GM21423 (cell line): ENCODE results near the gene IL9.

Experiments
- ATAC-seq: cut with Tn5 transposase; IDR thresholded peaks from one replicate; pipeline ENCODE4 v1.9.1; 2021; ENCODE audit warnings: mild to moderate bottlenecking, moderate library complexity; ENCODE audit not compliant: unreplicated experiment

IL9 gene

GRCh38 chr5:135891791-135892190 lies 3.9 kb downstream of the IL9 start:
- no peak for ATAC-seq

GRCh38 chr5:135891268-135891667 lies 4.4 kb downstream of the IL9 start:
- no peak for ATAC-seq

GRCh38 chr5:135890867-135891266 lies 4.8 kb downstream of the IL9 start:
- ATAC-seq, result peak; percentile 63

- ATAC-seq, result no peak
These were observed 5.3 kb downstream of the IL9 start for GRCh38 chr5:135890296-135890695.

GRCh38 chr5:135887881-135888614 lies 7.6 kb downstream of the IL9 start:
- ATAC-seq, result no peak

GRCh38 chr5:135887447-135887864 lies 8.2 kb downstream of the IL9 start:
- ATAC-seq, result peak; percentile 88

GRCh38 chr5:135886136-135886535 lies 9.5 kb downstream of the IL9 start:
- ATAC-seq, result no peak

GRCh38 chr5:135885031-135885430 lies 10.6 kb downstream of the IL9 start:
- ATAC-seq, result no peak

GRCh38 chr5:135883441-135883840 lies 12.2 kb downstream of the IL9 start:
- ATAC-seq, result no peak

- ATAC-seq, result no peak
These were observed 12.6 kb downstream of the IL9 start for GRCh38 chr5:135883026-135883425.

GRCh38 chr5:135881819-135882218 lies 13.8 kb downstream of the IL9 start:
- no peak for ATAC-seq

- ATAC-seq, result no peak
These were observed 14.4 kb downstream of the IL9 start for GRCh38 chr5:135881244-135881643.

- no peak for ATAC-seq
These were observed 14.8 kb downstream of the IL9 start for GRCh38 chr5:135880801-135881200.

GRCh38 chr5:135880278-135880677 lies 15.4 kb downstream of the IL9 start:
- ATAC-seq, result peak; percentile 43

GRCh38 chr5:135879591-135879990 lies 16.1 kb downstream of the IL9 start:
- ATAC-seq, result no peak

- ATAC-seq, result no peak
These were observed 17.5 kb downstream of the IL9 start for GRCh38 chr5:135878156-135878620.

- ATAC-seq, result no peak
These were observed 18.0 kb downstream of the IL9 start for GRCh38 chr5:135877570-135878155.

- ATAC-seq, result no peak
These were observed 19.5 kb downstream of the IL9 start for GRCh38 chr5:135876146-135876545.

GRCh38 chr5:135875567-135875966 lies 20.1 kb downstream of the IL9 start:
- no peak for ATAC-seq

- ATAC-seq, result no peak
These were observed 21.2 kb downstream of the IL9 start for GRCh38 chr5:135874461-135874860.

- no peak for ATAC-seq
These were observed 21.8 kb downstream of the IL9 start for GRCh38 chr5:135873831-135874230.

- no peak for ATAC-seq
These were observed 24.2 kb downstream of the IL9 start for GRCh38 chr5:135871268-135871915.
